Measurements from ENCODE around the gene FBXL19. TPM values are rescaled to one million over a fixed set of nuclear protein-coding genes. Genes with fewer than 3 reads are reported as not detected.

The FBXL19 gene
- polyA plus RNA-seq, 2 of the 4 experiments (the other 2 are of a cell fraction), result 5.6 to 21.5 TPM

- no peak for TF ChIP-seq HES2 (IDR thresholded peaks at IDR 0.05)
- no peak for TF ChIP-seq ELK1 (IDR thresholded peaks at IDR 0.05; ENCODE audit: low read depth, low read length)
- TF ChIP-seq CTCF (IDR thresholded peaks at IDR 0.05), result no peak
- TF ChIP-seq ESRRA (IDR thresholded peaks at IDR 0.05; ENCODE audit: borderline replicate concordance, low read length), result no peak
- no peak for TF ChIP-seq RCOR1 (IDR thresholded peaks at IDR 0.05; ENCODE audit: low read depth, low read length)
- no peak for TF ChIP-seq GATA3 (IDR thresholded peaks at IDR 0.05; ENCODE audit: borderline replicate concordance)
- no peak for TF ChIP-seq EP300 (IDR thresholded peaks at IDR 0.05)
- TF ChIP-seq EHMT2 (IDR thresholded peaks at IDR 0.05; ENCODE audit: low read depth), result no peak
- no peak for TF ChIP-seq RFX5 (IDR thresholded peaks at IDR 0.05)
- TF ChIP-seq ZSCAN20 (CRISPR knock-in tag; IDR thresholded peaks at IDR 0.05), result no peak
- no peak for TF ChIP-seq CHD4 (IDR thresholded peaks at IDR 0.05; ENCODE audit: borderline replicate concordance)
- no peak for TF ChIP-seq SREBF2 (IDR thresholded peaks at IDR 0.05)
- TF ChIP-seq SMC3 (IDR thresholded peaks at IDR 0.05), result no peak
- peak; percentile 27; the same call in 1 of the 2 replicates for TF ChIP-seq POLR2A (IDR thresholded peaks at IDR 0.05; ENCODE audit: low read length)
- no peak for TF ChIP-seq MAX (IDR thresholded peaks at IDR 0.05)
- no peak for TF ChIP-seq ATOH8 (CRISPR knock-in tag; IDR thresholded peaks at IDR 0.05; ENCODE audit: low read depth)
- TF ChIP-seq CEBPB (IDR thresholded peaks at IDR 0.05), result no peak
- TF ChIP-seq RAD21 (conservative IDR thresholded peaks at IDR 0.05 in 1 of 2, IDR thresholded peaks at IDR 0.05 in 1 of 2), result no peak
- no peak for TF ChIP-seq RNF2 (IDR thresholded peaks at IDR 0.05; ENCODE audit: borderline replicate concordance, low read depth)
- TF ChIP-seq KDM5A (IDR thresholded peaks at IDR 0.05), result no peak
- peak; percentile 65 for TF ChIP-seq PBX3 (IDR thresholded peaks at IDR 0.05)
- 0 out of 2 replicates have a peak, but pooled peaks have one; percentile 44 for TF ChIP-seq POLR2AphosphoS2 (conservative IDR thresholded peaks at IDR 0.05; ENCODE audit: low read length)
- no peak for TF ChIP-seq TFCP2L1 (CRISPR knock-in tag; IDR thresholded peaks at IDR 0.05)
- TF ChIP-seq HDAC2 (IDR thresholded peaks at IDR 0.05), result no peak
- no peak for TF ChIP-seq FOSL2 (IDR thresholded peaks at IDR 0.05)
- no peak for TF ChIP-seq FOSL2 (CRISPR knock-in tag; IDR thresholded peaks at IDR 0.05)
- TF ChIP-seq MAZ (IDR thresholded peaks at IDR 0.05; ENCODE audit: borderline replicate concordance, low read depth, low read length), result no peak
- TF ChIP-seq HOXB5 (CRISPR knock-in tag; IDR thresholded peaks at IDR 0.05), result no peak
- TF ChIP-seq RARB (CRISPR knock-in tag; IDR thresholded peaks at IDR 0.05), result no peak
Observed at GRCh38 chr16:30948667-30949649, 25.6 kb downstream of the FBXL19 start, which contains the start of gene ORAI3 (continued).

Measured in A549 (cell line).